ENCODE measurements around the gene CFAP410.

CFAP410 gene

GRCh38 chr21:44351535-44352252 is 12.5 kb upstream of the CFAP410 start:
- no peak overlapping the region for H3K4me2 ChIP-seq (ENCODE audit: low read length)
- H3K27ac ChIP-seq, result no peak overlapping the region
- H3K27me3 ChIP-seq (ENCODE audit: control insufficient read depth, insufficient read depth, low read length), result no peaks in the 10 kb centered on the region

GRCh38 chr21:44350773-44351481 is 11.7 kb upstream of the CFAP410 start:
- no peak overlapping the region for H3K4me3 ChIP-seq (ENCODE audit: low read depth, low read length)
- H2AFZ ChIP-seq, result no peak overlapping the region
- no peaks in the 10 kb centered on the region for H3K4me1 ChIP-seq
- no peak overlapping the region for H3K9ac ChIP-seq
- H3K79me2 ChIP-seq, result no peaks in the 10 kb centered on the region
- H3K27me3 ChIP-seq (ENCODE audit: control insufficient read depth, insufficient read depth, low read length), result no peaks in the 10 kb centered on the region
- no peak overlapping the region for H3K27ac ChIP-seq
- TF ChIP-seq, protein P1, sequence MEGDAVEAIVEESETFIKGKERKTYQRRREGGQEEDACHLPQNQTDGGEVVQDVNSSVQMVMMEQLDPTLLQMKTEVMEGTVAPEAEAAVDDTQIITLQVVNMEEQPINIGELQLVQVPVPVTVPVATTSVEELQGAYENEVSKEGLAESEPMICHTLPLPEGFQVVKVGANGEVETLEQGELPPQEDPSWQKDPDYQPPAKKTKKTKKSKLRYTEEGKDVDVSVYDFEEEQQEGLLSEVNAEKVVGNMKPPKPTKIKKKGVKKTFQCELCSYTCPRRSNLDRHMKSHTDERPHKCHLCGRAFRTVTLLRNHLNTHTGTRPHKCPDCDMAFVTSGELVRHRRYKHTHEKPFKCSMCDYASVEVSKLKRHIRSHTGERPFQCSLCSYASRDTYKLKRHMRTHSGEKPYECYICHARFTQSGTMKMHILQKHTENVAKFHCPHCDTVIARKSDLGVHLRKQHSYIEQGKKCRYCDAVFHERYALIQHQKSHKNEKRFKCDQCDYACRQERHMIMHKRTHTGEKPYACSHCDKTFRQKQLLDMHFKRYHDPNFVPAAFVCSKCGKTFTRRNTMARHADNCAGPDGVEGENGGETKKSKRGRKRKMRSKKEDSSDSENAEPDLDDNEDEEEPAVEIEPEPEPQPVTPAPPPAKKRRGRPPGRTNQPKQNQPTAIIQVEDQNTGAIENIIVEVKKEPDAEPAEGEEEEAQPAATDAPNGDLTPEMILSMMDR (IDR thresholded peaks at IDR 0.05), result no peak
- no peaks in the 10 kb centered on the region for H3K36me3 ChIP-seq (ENCODE audit: control insufficient read depth, insufficient read depth, low read length)
- no peaks in the 10 kb centered on the region for H3K9me3 ChIP-seq (ENCODE audit: control insufficient read depth, low read length)
- no peak overlapping the region for H3K4me2 ChIP-seq (ENCODE audit: low read length)

More at GRCh38 chr21:44351535-44352252, 12.5 kb upstream of the CFAP410 start:
- H3K36me3 ChIP-seq (ENCODE audit: control insufficient read depth, insufficient read depth, low read length), result no peaks in the 10 kb centered on the region
- H3K9me3 ChIP-seq (ENCODE audit: control insufficient read depth, low read length), result no peaks in the 10 kb centered on the region
- no peak overlapping the region for H3K9ac ChIP-seq
- no peaks in the 10 kb centered on the region for H3K4me1 ChIP-seq
- TF ChIP-seq, protein P1 (IDR thresholded peaks at IDR 0.05), result no peak
- no peaks in the 10 kb centered on the region for H3K79me2 ChIP-seq
- no peak overlapping the region for H2AFZ ChIP-seq
- H3K4me3 ChIP-seq (ENCODE audit: low read depth, low read length), result no peak overlapping the region

DNA sequence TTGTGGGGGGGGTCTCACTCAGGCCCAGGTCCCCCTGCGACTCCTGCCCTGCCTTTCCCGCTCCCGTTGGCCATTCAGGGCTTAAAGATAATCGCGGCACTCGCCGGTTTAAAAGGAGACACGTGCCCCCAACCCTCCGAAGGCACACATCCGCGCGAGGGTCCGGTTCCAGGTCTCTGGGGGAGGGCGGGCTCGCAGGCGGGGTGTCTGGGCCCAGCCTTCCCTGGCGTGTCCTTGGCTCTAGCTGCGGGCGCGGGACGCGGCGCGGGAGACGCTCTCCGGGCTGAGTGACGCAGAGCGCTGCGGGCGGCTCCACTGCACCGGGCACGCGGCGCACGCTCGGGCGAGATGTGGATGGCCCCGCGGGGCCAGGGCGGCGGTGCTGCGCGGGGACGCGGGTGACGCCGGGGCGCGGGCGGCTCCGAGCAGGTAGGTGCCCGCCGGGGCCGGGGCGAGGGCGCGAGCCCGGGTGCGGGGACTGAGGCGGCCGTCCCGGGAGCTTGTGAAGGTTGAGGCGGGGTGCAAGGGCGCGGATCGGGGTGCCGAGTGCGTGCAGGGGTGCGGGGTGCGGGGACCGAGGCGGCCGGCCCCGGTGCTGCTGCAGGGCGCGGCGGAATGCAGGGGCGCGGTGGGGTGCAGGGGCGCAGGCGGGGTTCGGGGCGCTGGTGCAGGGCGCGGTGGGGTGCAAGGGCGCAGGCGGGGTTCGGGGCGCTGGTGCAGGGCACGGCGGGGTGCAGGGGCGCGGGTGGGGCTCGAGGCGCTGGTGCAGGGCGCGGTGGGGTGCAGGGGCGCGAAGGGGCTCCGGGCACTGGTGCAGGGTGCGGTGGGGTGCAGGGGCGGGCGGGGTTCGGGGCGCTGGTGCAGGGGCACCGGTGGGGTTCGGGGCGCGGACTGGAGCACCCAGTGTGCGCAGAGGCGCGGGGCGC is 10.9 kb upstream of the CFAP410 start:
- H3K9me3 ChIP-seq (ENCODE audit: control insufficient read depth, low read length), result no peaks in the 10 kb centered on the region
- H3K4me2 ChIP-seq (ENCODE audit: low read length), result no peak overlapping the region
- no peak overlapping the region for H3K4me3 ChIP-seq (ENCODE audit: low read depth, low read length)
- no peaks in the 10 kb centered on the region for H3K27me3 ChIP-seq (ENCODE audit: control insufficient read depth, insufficient read depth, low read length)
- H3K36me3 ChIP-seq (ENCODE audit: control insufficient read depth, insufficient read depth, low read length), result no peaks in the 10 kb centered on the region
- H2AFZ ChIP-seq, result no peak overlapping the region
- no peak overlapping the region for H3K27ac ChIP-seq
- no peaks in the 10 kb centered on the region for H3K79me2 ChIP-seq
- H3K9ac ChIP-seq, result no peak overlapping the region
- no peaks in the 10 kb centered on the region for H3K4me1 ChIP-seq
- TF ChIP-seq, protein P1 (IDR thresholded peaks at IDR 0.05), result no peak

DNA sequence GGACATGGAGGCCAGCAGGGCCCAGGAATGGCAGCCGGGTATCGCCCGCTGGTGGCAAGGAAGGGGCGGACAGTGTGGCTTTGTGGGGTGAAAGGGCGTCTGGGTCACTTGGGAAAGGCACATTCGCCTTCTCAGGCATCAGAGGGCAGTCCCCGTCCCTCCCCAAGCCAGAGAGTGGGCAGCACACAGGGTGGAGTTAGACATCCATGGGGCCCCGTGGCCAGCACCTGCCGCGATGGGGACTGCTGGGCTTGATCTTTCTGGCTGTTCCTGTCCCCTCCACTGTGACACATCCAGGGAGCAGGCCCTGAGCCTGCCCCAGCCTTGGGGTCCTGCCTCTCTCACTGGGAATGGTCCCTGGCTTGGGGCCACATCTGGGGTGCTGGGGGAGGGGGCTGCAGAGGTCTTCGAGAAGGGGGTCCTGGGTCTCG is 10.2 kb upstream of the CFAP410 start:
- Histone ChIP-seq H3K9me3 (ENCODE audit: control insufficient read depth, low read length) (no peaks in the 10 kb centered on the region), H3K9ac (no peak overlapping the region), H2AFZ (no peak overlapping the region), H3K4me1 (no peaks in the 10 kb centered on the region), H3K36me3 (ENCODE audit: control insufficient read depth, insufficient read depth, low read length) (no peaks in the 10 kb centered on the region), H3K27ac (no peak overlapping the region), H3K4me3 (ENCODE audit: low read depth, low read length) (no peak overlapping the region), H3K4me2 (ENCODE audit: low read length) (no peak overlapping the region), H3K27me3 (ENCODE audit: control insufficient read depth, insufficient read depth, low read length) (no peaks in the 10 kb centered on the region), H3K79me2 (no peaks in the 10 kb centered on the region)
- TF ChIP-seq, protein P1 (IDR thresholded peaks at IDR 0.05), result no peak
